GM12892 (cell line): Measurements from ENCODE around the gene FOXD4L3.
"Not testable (repeated sequence)": the region's sequence is repeated elsewhere in the genome, so short reads cannot be mapped to it uniquely, and the experiment has no call there.

Experiments used
- POLR2A ChIP-seq: IDR thresholded peaks from 2 replicates; pipeline ENCODE4 v1.6.1; 2011; ENCODE audit warnings: low read depth, low read length, control low read depth
- POLR2AphosphoS5 ChIP-seq: IDR thresholded peaks from 2 replicates; pipeline ENCODE4 v1.6.1; 2011; ENCODE audit warnings: low read depth, low read length, control low read depth
- TAF1 ChIP-seq: IDR thresholded peaks from 2 replicates; pipeline ENCODE4 v1.6.1; 2011; ENCODE audit warnings: low read depth, mild to moderate bottlenecking, control low read depth, low read length, borderline replicate concordance

DNA sequence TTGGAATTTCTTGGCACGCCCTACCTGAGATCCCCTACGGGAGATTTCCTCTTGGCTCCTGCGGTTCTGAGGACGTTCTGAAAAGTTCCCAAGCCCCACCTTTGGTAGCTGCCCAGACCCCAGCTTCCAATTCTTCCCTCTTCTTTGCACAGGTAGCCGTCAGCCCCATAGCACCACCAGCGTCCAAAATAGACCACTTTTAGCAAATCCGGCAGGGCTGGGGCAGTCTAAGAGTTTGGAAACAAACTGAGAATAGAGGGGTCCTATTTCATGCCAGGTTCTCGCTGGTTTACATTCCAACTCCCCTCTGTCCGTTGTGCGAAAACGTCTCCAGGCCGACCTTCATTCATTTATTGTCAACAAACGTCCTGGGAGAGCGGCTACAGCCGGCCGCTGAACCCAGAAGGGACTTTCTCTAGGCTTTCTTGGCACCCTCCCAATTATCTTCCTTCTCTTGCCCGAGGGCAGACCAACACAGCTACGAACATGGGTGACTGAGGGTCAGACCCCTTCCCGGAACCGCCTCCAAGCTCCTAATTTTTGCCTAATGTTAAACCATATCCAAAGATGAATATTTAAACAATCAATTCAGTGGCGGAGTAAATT, 3.1 kb downstream of the FOXD4L3 start:
- TF ChIP-seq TAF1, POLR2AphosphoS5, POLR2A: not testable (repeated sequence)
